Osteoblast (primary cell): ENCODE data around the gene TUBB2B. TPM values are rescaled to one million over a fixed set of nuclear protein-coding genes. Genes with fewer than 3 reads are reported as not detected.

Experiments
- DNase-seq: peaks from one replicate; pipeline ENCODE4 v3.0.0; 2011; ENCODE audit warnings: low spot score, mixed read lengths; ENCODE audit not compliant: insufficient read length; ENCODE audit errors: missing footprints
- H2AFZ ChIP-seq: 2 replicates; pipeline ENCODE4 v1.6.0; 2011; ENCODE audit warnings: mild to moderate bottlenecking, low read length
- H3K27ac ChIP-seq: 2 replicates; pipeline ENCODE4 v1.5.1; 2011; ENCODE audit warnings: mild to moderate bottlenecking, low read depth, low read length, moderate library complexity
- H3K27me3 ChIP-seq: 2 replicates; pipeline ENCODE4 v1.6.0; 2012; ENCODE audit warnings: mild to moderate bottlenecking, control low read depth, inconsistent platforms, low read length, moderate library complexity; ENCODE audit not compliant: insufficient read depth
- H3K36me3 ChIP-seq: 2 replicates; pipeline ENCODE4 v1.5.1; 2011; ENCODE audit warnings: mild to moderate bottlenecking, low read length, control low read depth, moderate library complexity; ENCODE audit not compliant: insufficient read depth
- H3K4me1 ChIP-seq: 2 replicates; pipeline ENCODE4 v1.5.1; 2011; ENCODE audit warnings: mild to moderate bottlenecking, low read length, control low read depth, moderate library complexity; ENCODE audit not compliant: insufficient read depth
- H3K4me2 ChIP-seq: 2 replicates; pipeline ENCODE4 v1.6.0; 2011; ENCODE audit warnings: mild to moderate bottlenecking, low read length; ENCODE audit not compliant: insufficient read depth
- H3K4me3 ChIP-seq: fragments of 200-600 bp; sonication (generic); 3 replicates; pipeline ENCODE4 v1.5.1; 2012; ENCODE audit warnings: mild to moderate bottlenecking, low read length, inconsistent platforms; ENCODE audit not compliant: insufficient read depth
- H3K79me2 ChIP-seq: 2 replicates; pipeline ENCODE4 v1.6.0; 2012; ENCODE audit warnings: mild to moderate bottlenecking, low read length, control low read depth, inconsistent platforms; ENCODE audit not compliant: insufficient read depth
- H3K9me3 ChIP-seq: 2 replicates; pipeline ENCODE4 v1.5.1; 2011; ENCODE audit warnings: low read depth, low read length, control low read depth
- H4K20me1 ChIP-seq: 2 replicates; pipeline ENCODE4 v1.6.0; 2012; ENCODE audit warnings: mild to moderate bottlenecking, low read length, control low read depth; ENCODE audit not compliant: insufficient read depth
- CTCF ChIP-seq: IDR thresholded peaks from 2 replicates; pipeline ENCODE4 v1.5.1; 2011; ENCODE audit warnings: mild to moderate bottlenecking, low read depth, low read length, moderate library complexity; ENCODE audit errors: extremely low read depth
- total RNA-seq: library from RNA; depleted of rRNA; stranded (reverse); fragments of >200 nt; gene quantifications from 2 replicates; pipeline ENCODE4 v1.2.3, GENCODE V29; 2012

Gene TUBB2B
- total RNA-seq, 1 donor, result 9.0 TPM

- no peak for TF ChIP-seq CTCF
- Histone ChIP-seq H3K79me2 (no peaks in the 10 kb centered on the region), H3K27me3 (peaks cover 4% of the 10 kb centered on the region), H3K4me2 (peak overlapping the region; percentile 78), H3K27ac (peak overlapping the region; percentile 92), H3K9me3 (no peaks in the 10 kb centered on the region), H2AFZ (no peak overlapping the region), H3K36me3 (no peaks in the 10 kb centered on the region), H4K20me1 (no peaks in the 10 kb centered on the region), H3K4me1 (peaks cover 59% of the 10 kb centered on the region), H3K4me3 (peak overlapping the region; percentile 50)
- no peak for DNase-seq
Observed at GRCh38 chr6:3208098-3208774, 19.2 kb downstream of the TUBB2B start.

- DNase-seq, result no peak
Observed at GRCh38 chr6:3206339-3207015, 21.0 kb downstream of the TUBB2B start.

GRCh38 chr6:3205913-3206312, 21.5 kb downstream of the TUBB2B start:
- no peak overlapping the region for H3K4me3 ChIP-seq
- peaks cover 44% of the 10 kb centered on the region for H3K4me1 ChIP-seq
- no peaks in the 10 kb centered on the region for H3K9me3 ChIP-seq
- DNase-seq, result peak; percentile 86
- H3K79me2 ChIP-seq, result no peaks in the 10 kb centered on the region
- H4K20me1 ChIP-seq, result no peaks in the 10 kb centered on the region
- H3K4me2 ChIP-seq, result peak overlapping the region; percentile 25
- peaks cover 5% of the 10 kb centered on the region for H3K27me3 ChIP-seq
- no peaks in the 10 kb centered on the region for H3K36me3 ChIP-seq
- peak overlapping the region; percentile 55 for H3K27ac ChIP-seq
- TF ChIP-seq CTCF, result no peak
- H2AFZ ChIP-seq, result no peak overlapping the region

More at GRCh38 chr6:3206339-3207015, 21.0 kb downstream of the TUBB2B start:
- Histone ChIP-seq H4K20me1 (no peaks in the 10 kb centered on the region), H3K27ac (peak overlapping the region; percentile 55), H3K27me3 (peaks cover 5% of the 10 kb centered on the region), H3K9me3 (no peaks in the 10 kb centered on the region), H3K4me2 (peak overlapping the region; percentile 25), H3K4me3 (no peak overlapping the region), H2AFZ (no peak overlapping the region), H3K79me2 (no peaks in the 10 kb centered on the region), H3K36me3 (no peaks in the 10 kb centered on the region), H3K4me1 (peaks cover 50% of the 10 kb centered on the region)
- peak; percentile 20 for TF ChIP-seq CTCF

GRCh38 chr6:3204921-3205320, 22.5 kb downstream of the TUBB2B start:
- Histone ChIP-seq H3K4me1 (peaks cover 37% of the 10 kb centered on the region), H3K27ac (no peak overlapping the region), H3K9me3 (no peaks in the 10 kb centered on the region), H3K4me2 (no peak overlapping the region), H3K79me2 (no peaks in the 10 kb centered on the region), H4K20me1 (no peaks in the 10 kb centered on the region), H3K36me3 (no peaks in the 10 kb centered on the region), H3K27me3 (peaks cover 7% of the 10 kb centered on the region), H3K4me3 (no peak overlapping the region), H2AFZ (no peak overlapping the region)
- TF ChIP-seq CTCF, result no peak
- DNase-seq, result no peak
